HG02571 (cell line): ENCODE measurements around the gene RELB.
A peak's percentile ranks its signal among the peaks of the same experiment; 100 is the strongest.
"Not testable (repeated sequence)": the region's sequence is repeated elsewhere in the genome, so short reads cannot be mapped to it uniquely, and the experiment has no call there.

Experiments
- ATAC-seq: cut with Tn5 transposase; IDR thresholded peaks from one replicate; pipeline ENCODE4 v1.9.1; 2021; ENCODE audit warnings: mild to moderate bottlenecking, moderate library complexity; ENCODE audit not compliant: unreplicated experiment

Gene RELB

DNA sequence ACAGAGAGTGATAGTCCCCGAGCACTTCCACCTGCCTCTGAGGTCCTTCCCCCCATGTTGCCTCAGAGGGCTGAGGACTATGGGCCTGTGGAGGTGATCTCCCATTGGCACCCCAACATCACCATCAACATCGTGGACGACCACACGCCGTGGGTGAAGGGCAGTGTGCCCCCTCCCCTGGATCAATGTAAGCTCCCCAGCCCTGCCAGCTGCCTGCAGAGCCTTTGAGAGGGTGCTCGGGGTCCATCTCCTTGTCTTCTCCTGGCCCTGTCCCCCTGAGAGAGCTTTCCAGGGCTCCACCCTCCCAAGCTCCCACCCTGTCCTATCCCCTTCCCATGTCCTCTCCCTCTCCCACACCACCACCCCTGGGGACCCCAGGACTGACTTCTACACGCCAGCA is 14.9 kb upstream of the RELB start:
- no peak for ATAC-seq

- ATAC-seq, result no peak
Observed at GRCh38 chr19:44987148-44987675, 14.1 kb upstream of the RELB start.

DNA sequence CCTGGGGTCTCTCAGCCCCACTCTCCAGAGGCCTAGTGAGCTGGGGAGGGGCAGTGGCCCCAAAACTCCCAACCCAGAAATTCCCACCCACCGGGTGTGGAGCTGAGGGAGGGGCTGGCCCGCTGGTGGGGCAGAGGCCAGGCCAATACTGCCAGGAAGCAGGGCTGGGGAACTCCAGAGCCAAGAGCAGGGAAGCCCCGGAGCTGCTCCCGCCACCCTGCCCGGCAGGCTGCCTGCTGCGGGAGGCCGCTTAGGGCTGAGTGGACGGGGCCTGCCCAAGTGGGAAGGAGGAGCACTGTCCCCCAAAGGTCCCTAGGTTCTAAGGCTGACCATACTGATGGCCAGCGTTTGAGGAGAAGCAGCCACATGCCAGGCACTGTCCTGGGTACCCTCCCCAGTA is 13.0 kb upstream of the RELB start:
- no peak for ATAC-seq

- ATAC-seq, result no peak
Observed at GRCh38 chr19:44988896-44989556, 12.2 kb upstream of the RELB start.

DNA sequence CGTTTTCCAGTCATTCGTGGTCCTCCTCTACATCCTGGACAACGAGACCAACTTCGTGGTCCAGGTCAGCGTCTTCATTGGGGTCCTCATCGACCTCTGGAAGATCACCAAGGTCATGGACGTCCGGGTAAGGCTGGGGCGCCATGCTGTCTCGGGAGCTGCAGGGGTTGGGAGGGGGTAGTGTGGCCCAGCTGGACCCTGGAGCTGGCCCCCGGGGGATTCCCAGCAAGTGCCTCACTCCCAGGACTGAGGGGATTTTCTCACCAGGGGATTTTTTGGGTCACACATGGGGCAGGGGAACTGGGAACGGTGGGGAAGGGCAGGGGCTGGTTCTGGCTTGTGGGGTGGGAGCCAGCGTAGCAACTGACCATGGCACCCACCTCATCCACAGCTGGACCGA is 10.8 kb upstream of the RELB start:
- no peak for ATAC-seq

DNA sequence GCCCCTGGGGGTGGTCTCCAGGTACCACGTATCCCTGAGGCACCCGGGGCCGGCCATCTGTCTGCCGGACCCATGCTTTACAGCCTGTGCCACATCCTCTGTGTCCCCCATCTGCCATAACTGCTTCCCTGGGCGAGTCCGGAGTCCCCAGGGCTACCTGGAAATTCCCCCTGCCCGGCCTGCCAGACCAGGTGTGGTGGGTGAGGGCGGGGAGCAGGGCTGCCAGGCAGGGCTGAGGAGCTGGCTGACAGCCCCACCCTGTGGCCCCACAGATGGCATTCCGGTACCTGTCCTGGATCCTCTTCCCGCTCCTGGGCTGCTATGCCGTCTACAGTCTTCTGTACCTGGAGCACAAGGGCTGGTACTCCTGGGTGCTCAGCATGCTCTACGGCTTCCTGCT is 10.3 kb upstream of the RELB start:
- ATAC-seq, result no peak

DNA sequence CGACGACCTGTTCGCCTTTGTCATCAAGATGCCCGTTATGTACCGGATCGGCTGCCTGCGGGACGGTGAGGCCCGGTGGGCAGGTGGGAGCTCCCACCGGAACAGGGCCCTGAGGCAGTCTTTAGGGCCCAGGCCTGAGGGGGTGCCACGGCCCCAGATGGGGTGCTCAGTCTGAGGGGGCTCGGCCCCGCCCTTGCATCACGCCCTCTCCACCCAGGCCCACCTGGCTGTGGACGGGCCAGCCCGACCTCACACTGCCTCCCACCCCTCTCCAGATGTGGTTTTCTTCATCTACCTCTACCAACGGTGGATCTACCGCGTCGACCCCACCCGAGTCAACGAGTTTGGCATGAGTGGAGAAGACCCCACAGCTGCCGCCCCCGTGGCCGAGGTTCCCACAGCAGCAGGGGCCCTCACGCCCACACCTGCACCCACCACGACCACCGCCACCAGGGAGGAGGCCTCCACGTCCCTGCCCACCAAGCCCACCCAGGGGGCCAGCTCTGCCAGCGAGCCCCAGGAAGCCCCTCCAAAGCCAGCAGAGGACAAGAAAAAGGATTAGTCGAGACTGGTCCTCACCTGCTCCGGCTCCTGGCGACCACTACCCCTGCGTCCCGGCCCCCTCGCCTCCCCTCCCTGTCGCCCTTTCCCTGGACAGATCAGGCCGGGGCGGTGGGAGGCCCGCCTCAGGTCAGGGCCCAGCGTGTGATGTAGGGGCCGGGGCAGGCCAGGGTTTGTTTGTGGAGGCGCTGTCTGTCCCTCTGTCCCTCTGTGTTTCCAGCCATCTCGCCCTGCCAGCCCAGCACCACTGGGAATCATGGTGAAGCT is 8.7 kb upstream of the RELB start:
- no peak for ATAC-seq

DNA sequence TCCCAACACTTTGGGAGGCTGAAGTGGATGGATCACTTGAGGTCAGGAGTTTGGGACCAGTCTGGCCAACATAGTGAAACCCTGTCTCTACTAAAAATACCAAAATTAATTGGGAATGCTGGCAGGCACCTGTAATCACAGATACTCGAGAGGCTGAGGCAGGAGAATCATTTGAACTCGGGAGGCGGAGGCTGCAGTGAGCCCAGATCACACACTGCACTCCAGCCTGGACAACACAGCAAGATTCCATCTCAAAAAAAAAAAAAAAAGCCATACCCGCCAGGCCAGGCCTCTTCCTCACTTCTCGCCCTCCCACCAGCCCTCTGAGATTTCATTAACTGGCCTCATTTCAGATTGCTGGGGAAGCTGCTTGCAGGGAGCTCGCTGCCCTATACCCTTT is 7.7 kb upstream of the RELB start:
- ATAC-seq, result no peak

DNA sequence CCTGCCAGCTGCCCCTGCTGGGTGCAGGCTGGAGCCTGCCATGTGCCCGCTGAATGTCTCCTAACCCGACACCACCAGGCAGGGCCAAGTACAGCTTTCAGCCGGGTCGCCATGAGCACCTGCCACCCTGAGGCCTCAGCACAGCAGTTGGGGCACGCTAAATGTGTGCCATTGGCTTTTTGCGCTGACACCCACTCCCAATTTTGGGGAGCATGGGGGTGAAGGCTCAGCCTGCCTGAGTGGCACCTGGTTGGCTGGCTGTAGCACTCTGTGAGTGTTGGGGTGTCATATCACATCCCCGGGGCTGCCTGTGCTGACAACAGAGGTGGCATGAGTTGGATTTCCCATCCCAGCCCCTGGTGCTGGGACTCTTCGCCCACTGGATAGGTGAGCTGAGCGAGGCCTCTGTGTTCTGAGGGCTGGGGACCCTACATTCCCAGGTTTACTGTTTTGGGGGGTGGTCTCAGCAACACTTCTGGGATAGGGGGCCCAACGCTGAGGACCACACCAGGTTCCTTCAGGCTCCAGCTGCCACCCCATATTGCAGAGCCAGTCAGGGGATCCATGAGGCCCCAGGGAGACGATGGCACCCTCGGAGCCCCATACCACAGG is 7.2 kb upstream of the RELB start:
- no peak for ATAC-seq

DNA sequence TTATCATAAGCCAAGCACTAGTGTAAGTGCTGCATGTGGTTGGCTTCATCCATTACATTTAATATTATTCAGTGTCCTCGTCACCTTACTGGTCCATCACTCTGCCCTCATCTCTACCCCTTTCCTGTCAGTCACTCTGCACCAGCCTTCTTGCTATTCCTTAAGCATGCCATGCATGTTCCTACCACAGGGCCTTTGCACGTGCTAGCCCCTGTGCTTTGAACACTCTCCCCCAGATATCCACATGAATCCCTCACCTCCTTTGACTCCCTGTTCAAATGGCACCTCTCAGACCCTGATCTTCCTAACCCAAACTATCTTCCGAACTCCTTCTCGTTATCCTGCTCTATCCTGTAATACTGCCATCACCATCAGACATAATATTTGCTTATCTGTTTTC is 3.2 kb upstream of the RELB start:
- ATAC-seq, result no peak

DNA sequence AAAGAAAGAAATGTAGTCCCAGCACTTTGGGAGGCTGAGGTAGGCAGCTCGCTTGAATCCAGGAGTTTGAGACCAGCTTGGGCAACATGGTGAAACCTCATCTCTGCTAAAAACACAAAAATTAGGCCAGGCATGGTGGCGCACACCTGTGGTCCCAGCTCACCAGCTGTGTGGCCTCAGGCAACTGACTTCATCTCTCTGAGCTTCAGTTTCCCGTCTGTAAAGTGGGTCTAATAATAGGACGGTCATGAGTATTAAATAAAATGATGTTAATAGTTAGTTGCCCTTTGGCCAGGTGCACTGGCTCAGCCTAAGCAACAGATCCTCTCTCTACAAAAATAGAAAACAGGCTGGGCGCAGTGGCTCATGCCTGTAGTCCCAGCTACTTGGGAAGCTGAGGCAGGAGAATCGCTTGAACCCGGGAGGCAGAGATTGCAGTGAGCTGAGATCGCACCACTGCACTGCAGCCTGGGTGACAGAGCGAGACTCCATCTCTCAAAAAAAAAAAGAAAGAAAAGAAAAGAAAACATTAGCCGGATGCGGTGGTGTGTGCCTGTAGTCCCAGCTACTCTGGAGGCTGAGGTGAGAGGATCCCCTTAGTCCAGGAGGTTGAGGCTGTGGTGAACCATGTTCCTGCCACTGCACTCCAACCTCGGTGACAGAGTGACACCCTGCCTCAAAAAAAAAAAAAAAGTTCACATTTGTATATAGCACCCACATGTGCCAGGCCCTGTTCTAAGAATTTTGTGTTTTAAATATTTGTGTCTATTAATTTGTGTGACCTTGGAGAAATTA is 1.9 kb upstream of the RELB start:
- ATAC-seq, result not testable (repeated sequence)

DNA sequence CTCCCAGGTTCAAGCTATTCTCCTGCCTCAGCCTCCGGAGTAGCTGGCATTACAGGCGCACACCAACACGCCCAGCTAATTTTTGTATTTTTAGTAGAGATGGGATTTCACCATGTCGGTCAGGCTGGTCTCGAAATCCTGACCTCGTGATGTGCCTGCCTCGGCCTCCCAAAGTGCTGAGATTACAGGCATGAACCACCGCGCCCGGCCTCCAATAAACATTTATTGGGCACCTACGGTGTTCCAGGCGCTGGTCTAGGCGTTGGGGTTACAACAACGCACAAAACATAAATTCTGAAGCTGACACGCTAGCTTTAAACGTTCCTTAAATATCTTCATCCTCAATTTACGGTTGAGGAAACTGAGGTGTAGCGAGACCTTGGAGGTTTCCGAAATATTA is 599 bp upstream of the RELB start:
- not testable (repeated sequence) for ATAC-seq

GRCh38 chr19:45003485-45003884 is 2.2 kb downstream of the RELB start:
- no peak for ATAC-seq

- ATAC-seq, result no peak
Observed at GRCh38 chr19:45005787-45006186, 4.5 kb downstream of the RELB start.

- no peak for ATAC-seq
Observed at GRCh38 chr19:45008552-45008951, 7.3 kb downstream of the RELB start.

GRCh38 chr19:45009625-45010255 is 8.5 kb downstream of the RELB start:
- no peak for ATAC-seq

DNA sequence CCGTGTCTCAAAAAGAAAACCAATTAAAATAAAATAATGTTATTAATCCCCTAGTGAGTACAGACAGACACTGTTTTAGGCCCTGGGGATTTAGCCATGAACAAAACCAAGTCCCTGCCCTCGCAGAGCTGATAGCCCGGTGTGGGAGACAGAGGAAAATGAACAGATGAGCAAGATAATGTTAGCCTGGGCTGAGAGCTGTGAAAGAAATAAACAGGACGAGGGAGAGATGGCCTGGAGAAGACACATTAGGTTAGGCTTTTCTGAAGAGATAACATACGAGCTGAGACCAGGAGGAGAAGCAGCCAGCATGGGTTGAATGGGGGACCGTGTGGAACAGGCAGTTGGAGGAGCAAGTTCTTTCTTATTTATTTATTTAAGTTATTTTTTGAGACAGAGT is 9.0 kb downstream of the RELB start:
- no peak for ATAC-seq

DNA sequence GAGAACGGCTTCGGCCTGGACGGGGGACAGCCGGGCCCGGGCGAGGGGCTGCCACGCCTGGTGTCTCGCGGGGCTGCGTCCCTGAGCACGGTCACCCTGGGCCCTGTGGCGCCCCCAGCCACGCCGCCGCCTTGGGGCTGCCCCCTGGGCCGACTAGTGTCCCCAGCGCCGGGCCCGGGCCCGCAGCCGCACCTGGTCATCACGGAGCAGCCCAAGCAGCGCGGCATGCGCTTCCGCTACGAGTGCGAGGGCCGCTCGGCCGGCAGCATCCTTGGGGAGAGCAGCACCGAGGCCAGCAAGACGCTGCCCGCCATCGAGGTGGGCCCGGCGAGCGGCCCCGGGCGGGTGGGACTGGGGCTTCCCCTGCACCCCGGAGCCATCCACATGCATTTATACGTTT is 10.7 kb downstream of the RELB start:
- no peak for ATAC-seq

GRCh38 chr19:45016388-45017314 is 15.4 kb downstream of the RELB start:
- ATAC-seq, result peak; percentile 69

- no peak for ATAC-seq
Observed at GRCh38 chr19:45019187-45019586, 17.9 kb downstream of the RELB start.
